ENCODE data around the gene EEF1A2. TPM values are rescaled to one million over a fixed set of nuclear protein-coding genes. Genes with fewer than 3 reads are reported as not detected.

The EEF1A2 gene
- total and polyA plus RNA-seq, 2 of the 4 experiments (the other 2 are of a cell fraction) = 1.3 to 4.6 TPM

DNA sequence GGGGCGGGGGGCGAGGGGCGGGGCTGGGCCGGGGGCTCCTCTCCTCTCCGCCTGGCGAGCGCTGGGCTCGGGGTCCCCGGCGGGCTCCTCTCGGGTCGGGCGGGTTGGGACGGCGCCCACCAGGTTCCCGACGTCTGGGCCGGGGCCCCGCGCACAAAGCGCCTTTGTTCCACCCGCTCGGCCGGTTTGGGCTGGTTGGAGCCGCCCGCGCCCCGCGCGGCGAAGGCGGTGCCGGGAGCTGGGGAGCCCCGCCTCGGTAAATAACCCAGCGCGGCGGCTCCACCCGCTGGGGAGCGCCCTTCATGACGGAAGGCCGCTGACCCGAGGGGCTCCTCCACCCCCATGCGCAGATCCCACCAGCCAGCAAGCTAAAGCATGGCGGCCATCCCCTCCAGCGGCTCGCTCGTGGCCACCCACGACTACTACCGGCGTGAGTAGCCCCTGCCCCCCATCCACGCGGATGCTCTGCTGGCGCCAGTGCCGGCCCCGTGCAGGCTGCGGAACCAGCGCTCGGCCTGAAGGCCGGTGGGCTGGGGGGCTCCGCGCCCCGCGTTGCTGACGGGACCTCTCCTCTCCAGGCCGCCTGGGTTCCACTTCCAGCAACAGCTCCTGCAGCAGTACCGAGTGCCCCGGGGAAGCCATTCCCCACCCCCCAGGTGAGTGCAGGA is 22.2 kb upstream of the EEF1A2 start:
- in situ Hi-C loops (cut with MboI; ENCODE audit: low sequenced_read_pairs) (no loop called here), intact Hi-C loops (cut with micrococcal nuclease) (no loop called here)

More for the DNA sequence above, 22.2 kb upstream of the EEF1A2 start:
- peak overlapping the region in 1 of 2 experiments; percentile 37; a peak in 1 of 4 replicates for H4K8ac ChIP-seq (ENCODE audit: low read depth in 2 of 2, low read length in 2 of 2)
- H2BK120ac ChIP-seq (ENCODE audit: low read depth, low read length) = no peak overlapping the region
- peak overlapping the region; percentile 86 for H2AK5ac ChIP-seq (ENCODE audit: low read depth, low read length)
- no peak overlapping the region for H2BK20ac ChIP-seq (ENCODE audit: low read depth, low read length)
- peak overlapping the region; percentile 78 for H3K23ac ChIP-seq (ENCODE audit: low read depth, low read length)
- no peak overlapping the region; the same call in 1 of the 2 replicates for H3K18ac ChIP-seq (ENCODE audit: low read depth, low read length)
- H3K56ac ChIP-seq (ENCODE audit: extremely low read depth, insufficient read depth, low read length) = no peak overlapping the region
- no peak overlapping the region for H2BK15ac ChIP-seq (ENCODE audit: low read depth, low read length)
- H3K14ac ChIP-seq (replicated peaks; ENCODE audit: low read depth, low read length) = peak overlapping the region; percentile 78; the same call in 1 of the 2 replicates
- peaks cover 19 to 38% of the 10 kb centered on the region in 2 experiments for H3K79me1 ChIP-seq (ENCODE audit: low read depth in 1 of 2, low read length in 2 of 2)
- CTCF ChIA-PET = interaction anchor here (1.0 to 1.7 kb wide), 3 partner anchors 16 to 25 kb away, joined by 4 read pairs; partner anchors contain the start of gene PTK6
- H3K27ac ChIP-seq (ENCODE audit: insufficient read depth, low read length) = peak overlapping the region; percentile 90
- H4K20me1 ChIP-seq (ENCODE audit: insufficient read depth, low read length) = peaks cover 29% of the 10 kb centered on the region
- peak overlapping the region; percentile 89 for H3K9ac ChIP-seq (ENCODE audit: low read depth, low read length)
- H4K91ac ChIP-seq (ENCODE audit: insufficient read depth, low read depth, low read length) = peak overlapping the region; percentile 24; the same call in 1 of the 2 replicates
- DNase-seq = peak; percentile 53
- H2BK5ac ChIP-seq (ENCODE audit: low read depth, low read length, poor library complexity, severe bottlenecking) = peak overlapping the region; percentile 88
- peak; percentile 68 for ATAC-seq (ENCODE audit: low read depth)
- peak overlapping the region; percentile 80 for H3K4me2 ChIP-seq (ENCODE audit: low read depth, low read length)
- 1% methylated on average over 29 of the region's 68 CpGs; no CpG with 5 or more reads in 1 of the 2 experiments for WGBS, 2 experiments (ENCODE audit: extremely low coverage in 2 of 2, insufficient read length in 1 of 2)
- TSS peak; percentile 99 for BruUV-seq (replicated peaks)
- TF ChIP-seq BHLHE40 (IDR thresholded peaks at IDR 0.05; ENCODE audit: low read depth, low read length) (no peak; the same call in 1 of the 2 replicates), RFX5 (IDR thresholded peaks at IDR 0.05; ENCODE audit: low read depth, low read length) (no peak), CHD1 (IDR thresholded peaks at IDR 0.05; ENCODE audit: low read depth, low read length) (no peak), MXI1 (IDR thresholded peaks at IDR 0.05; ENCODE audit: borderline replicate concordance, low read depth, low read length) (peak; percentile 80)
- H4K5ac ChIP-seq (ENCODE audit: low read depth, low read length) = no peak overlapping the region
- H3K9me1 ChIP-seq (ENCODE audit: insufficient read depth, low read length) = peaks cover 11% of the 10 kb centered on the region; the same call in 1 of the 2 replicates
- no peaks in the 10 kb centered on the region for H3K27me3 ChIP-seq (ENCODE audit: control insufficient read depth, insufficient read depth, low read length)
- peaks cover 23% of the 10 kb centered on the region for H3K36me3 ChIP-seq (ENCODE audit: control insufficient read depth, insufficient read depth, low read length)
- H2AFZ ChIP-seq (replicated peaks; ENCODE audit: low read length, poor library complexity) = peak overlapping the region; percentile 89
- H3K4me1 ChIP-seq (ENCODE audit: control insufficient read depth, insufficient read depth, low read length) = peaks cover 13% of the 10 kb centered on the region
- peak overlapping the region; percentile 75 for H3K4ac ChIP-seq (ENCODE audit: low read depth, low read length)
- H2AK9ac ChIP-seq (replicated peaks; ENCODE audit: low read depth, low read length, poor library complexity) = peak overlapping the region; percentile 94
- peak overlapping the region; percentile 97 for H3K4me3 ChIP-seq (ENCODE audit: insufficient read depth, low read depth, low read length)
- dilution Hi-C loops (cut with HindIII; ENCODE audit: low sequenced_read_pairs, unreplicated experiment) = no loop called here
- H3K9me3 ChIP-seq (ENCODE audit: control insufficient read depth, insufficient read depth, low read length) = no peaks in the 10 kb centered on the region
- POLR2A ChIA-PET (ENCODE audit: unreplicated experiment) = interaction anchor here (1.1 kb wide), 1 partner anchor 24 kb away, joined by 3 read pairs; no protein-coding TSS in a partner anchor

Measured in IMR-90 (cell line).